Osteocyte (in vitro differentiated cells): Measurements from ENCODE around the gene ATE1. TPM values are rescaled to one million over a fixed set of nuclear protein-coding genes. Genes with fewer than 3 reads are reported as not detected.
A peak's percentile ranks its signal among the peaks of the same experiment; 100 is the strongest.

Experiments used
- DNase-seq: peaks from one replicate; pipeline ENCODE4 v3.0.0; 2021; ENCODE audit warnings: mixed read lengths; ENCODE audit not compliant: unreplicated experiment; ENCODE audit errors: extremely low spot score
- H3K27ac Mint-ChIP-seq: one replicate; pipeline ENCODE4 v1.8.0; 2021; ENCODE audit warnings: mild to moderate bottlenecking, mixed read lengths; ENCODE audit not compliant: unreplicated experiment
- H3K27me3 Mint-ChIP-seq: one replicate; pipeline ENCODE4 v1.8.0; 2021; ENCODE audit warnings: mixed read lengths; ENCODE audit not compliant: unreplicated experiment
- H3K36me3 Mint-ChIP-seq: one replicate; pipeline ENCODE4 v1.8.0; 2021; ENCODE audit warnings: mixed read lengths; ENCODE audit not compliant: unreplicated experiment
- H3K4me1 Mint-ChIP-seq: one replicate; pipeline ENCODE4 v1.8.0; 2021; ENCODE audit warnings: mixed read lengths; ENCODE audit not compliant: unreplicated experiment
- H3K4me3 Mint-ChIP-seq: one replicate; pipeline ENCODE4 v1.8.0; 2021; ENCODE audit warnings: mild to moderate bottlenecking, moderate library complexity, mixed read lengths; ENCODE audit not compliant: unreplicated experiment
- H3K9me3 Mint-ChIP-seq: one replicate; pipeline ENCODE4 v1.8.0; 2021; ENCODE audit warnings: mixed read lengths; ENCODE audit not compliant: unreplicated experiment
- total RNA-seq: library from RNA; stranded (reverse); gene quantifications from 2 replicates; pipeline ENCODE4 v1.2.1, GENCODE V29; 2021
- TF ChIP-seq, protein P1 (sequence below): fragments of 200-600 bp; sonication (generic); IDR thresholded peaks from 2 replicates; pipeline ENCODE4 v1.5.0; 2021; ENCODE audit warnings: antibody characterized with exemption, mild to moderate bottlenecking, moderate library complexity

Gene ATE1
- total RNA-seq, 1 donor from 2014 or later = 29.0 TPM

DNA sequence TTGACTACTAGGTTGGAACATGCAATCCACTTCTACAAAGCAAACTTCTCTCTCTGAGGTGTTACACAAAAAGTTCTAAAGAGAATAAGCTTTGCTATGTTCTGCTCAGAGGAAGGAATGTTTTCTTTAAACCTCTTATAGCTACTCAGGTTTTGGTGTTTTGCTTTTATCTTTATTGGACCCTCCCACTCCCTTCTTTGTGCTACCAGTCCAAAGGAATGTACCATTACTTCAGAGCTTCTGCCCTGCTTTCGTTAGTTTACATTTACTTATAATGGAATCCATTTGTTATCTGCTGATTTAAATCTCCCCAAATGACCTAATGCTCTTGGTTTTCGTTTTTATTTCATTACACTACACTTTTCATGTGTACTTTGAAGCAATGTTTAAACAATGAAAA is 154.9 kb downstream of the ATE1 start:
- TF ChIP-seq, protein P1, sequence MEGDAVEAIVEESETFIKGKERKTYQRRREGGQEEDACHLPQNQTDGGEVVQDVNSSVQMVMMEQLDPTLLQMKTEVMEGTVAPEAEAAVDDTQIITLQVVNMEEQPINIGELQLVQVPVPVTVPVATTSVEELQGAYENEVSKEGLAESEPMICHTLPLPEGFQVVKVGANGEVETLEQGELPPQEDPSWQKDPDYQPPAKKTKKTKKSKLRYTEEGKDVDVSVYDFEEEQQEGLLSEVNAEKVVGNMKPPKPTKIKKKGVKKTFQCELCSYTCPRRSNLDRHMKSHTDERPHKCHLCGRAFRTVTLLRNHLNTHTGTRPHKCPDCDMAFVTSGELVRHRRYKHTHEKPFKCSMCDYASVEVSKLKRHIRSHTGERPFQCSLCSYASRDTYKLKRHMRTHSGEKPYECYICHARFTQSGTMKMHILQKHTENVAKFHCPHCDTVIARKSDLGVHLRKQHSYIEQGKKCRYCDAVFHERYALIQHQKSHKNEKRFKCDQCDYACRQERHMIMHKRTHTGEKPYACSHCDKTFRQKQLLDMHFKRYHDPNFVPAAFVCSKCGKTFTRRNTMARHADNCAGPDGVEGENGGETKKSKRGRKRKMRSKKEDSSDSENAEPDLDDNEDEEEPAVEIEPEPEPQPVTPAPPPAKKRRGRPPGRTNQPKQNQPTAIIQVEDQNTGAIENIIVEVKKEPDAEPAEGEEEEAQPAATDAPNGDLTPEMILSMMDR = no peak
- H3K27me3 Mint-ChIP-seq = no peaks in the 10 kb centered on the region

GRCh38 chr10:121772406-121772805 is 155.4 kb downstream of the ATE1 start:
- no peak overlapping the region for H3K4me3 Mint-ChIP-seq
- no peak overlapping the region for H3K27ac Mint-ChIP-seq
- DNase-seq = no peak
- H3K9me3 Mint-ChIP-seq = peaks cover 18% of the 10 kb centered on the region
- TF ChIP-seq, protein P1 = no peak
- no peaks in the 10 kb centered on the region for H3K27me3 Mint-ChIP-seq
- H3K4me1 Mint-ChIP-seq = peaks cover 14% of the 10 kb centered on the region
- peaks cover 4% of the 10 kb centered on the region for H3K36me3 Mint-ChIP-seq

More for the DNA sequence above, 154.9 kb downstream of the ATE1 start:
- Mint-ChIP-seq H3K4me1 (peaks cover 14% of the 10 kb centered on the region), H3K9me3 (peaks cover 13% of the 10 kb centered on the region), H3K36me3 (peaks cover 4% of the 10 kb centered on the region), H3K4me3 (no peak overlapping the region), H3K27ac (no peak overlapping the region)
- no peak for DNase-seq

DNA sequence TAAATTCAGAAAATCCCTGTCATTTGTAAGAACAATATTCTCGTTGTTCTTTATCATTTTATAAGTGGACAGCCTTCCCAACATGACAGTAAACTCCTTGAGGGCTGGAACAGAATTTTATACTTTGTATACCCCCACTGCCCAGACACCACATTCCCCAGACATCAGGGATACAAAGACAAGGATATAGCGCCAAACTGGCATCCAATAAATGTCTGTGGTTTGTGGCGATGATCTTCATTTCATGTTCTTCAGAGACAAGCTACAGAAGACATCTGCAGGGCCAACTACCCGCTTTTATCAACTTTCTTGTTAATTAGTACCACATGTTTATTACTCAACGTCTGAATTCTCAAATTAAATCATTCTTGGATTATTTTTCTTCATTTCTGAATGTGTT is 155.9 kb downstream of the ATE1 start:
- TF ChIP-seq, protein P1 = no peak
- Mint-ChIP-seq H3K4me3 (no peak overlapping the region), H3K27ac (no peak overlapping the region), H3K36me3 (peaks cover 8% of the 10 kb centered on the region), H3K27me3 (no peaks in the 10 kb centered on the region), H3K4me1 (peaks cover 14% of the 10 kb centered on the region), H3K9me3 (peaks cover 22% of the 10 kb centered on the region)
- DNase-seq = no peak

DNA sequence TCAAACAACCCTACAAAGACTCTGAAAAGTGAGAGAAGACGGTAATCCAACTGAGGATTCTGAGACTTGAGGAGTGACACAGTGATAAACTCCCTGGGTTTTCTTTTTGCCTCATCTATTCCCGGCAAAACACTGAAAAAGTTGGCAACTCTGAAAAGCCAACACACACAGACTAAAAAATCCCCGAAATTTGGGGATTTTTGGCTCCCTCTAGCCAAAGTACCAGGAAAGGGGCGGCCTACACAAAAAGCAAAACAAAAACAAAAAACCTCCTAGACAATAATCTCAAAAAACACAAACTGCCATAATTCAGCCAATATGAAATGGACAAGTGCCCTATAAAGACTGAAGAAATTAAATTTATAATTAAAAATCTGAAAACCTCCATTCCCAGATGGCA is 161.4 kb downstream of the ATE1 start:
- H3K27ac Mint-ChIP-seq = no peak overlapping the region
- TF ChIP-seq, protein P1 = no peak
- H3K4me1 Mint-ChIP-seq = peaks cover 7% of the 10 kb centered on the region
- H3K27me3 Mint-ChIP-seq = no peaks in the 10 kb centered on the region
- DNase-seq = no peak
- no peak overlapping the region for H3K4me3 Mint-ChIP-seq
- peaks cover 26% of the 10 kb centered on the region for H3K9me3 Mint-ChIP-seq
- peaks cover 21% of the 10 kb centered on the region for H3K36me3 Mint-ChIP-seq

DNA sequence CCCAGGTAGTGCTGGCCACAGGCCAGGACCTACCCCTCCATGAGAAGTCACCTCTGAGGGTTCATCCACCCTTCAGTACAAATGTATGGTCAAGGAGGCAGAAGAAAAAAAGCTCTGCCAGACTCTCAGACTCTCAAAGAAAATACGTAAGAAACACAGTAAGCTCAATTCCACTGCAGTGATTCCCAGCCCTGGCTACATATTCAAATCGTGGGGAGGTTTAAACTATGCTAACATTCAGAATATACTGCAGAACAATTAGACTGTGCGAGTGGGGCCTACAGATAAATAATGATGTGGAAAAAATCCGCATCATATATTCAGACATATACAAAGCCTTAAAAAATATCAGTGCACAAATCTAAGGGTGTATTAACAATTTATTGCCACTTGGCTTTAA is 162.6 kb downstream of the ATE1 start:
- Mint-ChIP-seq H3K9me3 (peaks cover 37% of the 10 kb centered on the region), H3K27me3 (no peaks in the 10 kb centered on the region), H3K4me1 (peaks cover 7% of the 10 kb centered on the region), H3K27ac (peak overlapping the region; percentile 29), H3K36me3 (peaks cover 29% of the 10 kb centered on the region), H3K4me3 (no peak overlapping the region)
- no peak for DNase-seq
- TF ChIP-seq, protein P1 = no peak
